NOMO-1 treated with dmso at 0.1 percent for 144 hours (cell line): ENCODE measurements around the gene MXRA7.
"Not testable (repeated sequence)": the region's sequence is repeated elsewhere in the genome, so short reads cannot be mapped to it uniquely, and the experiment has no call there.

Source experiments
- DNase-seq: peaks from one replicate; lab custom pipeline; 2025; ENCODE audit not compliant: unreplicated experiment; lab: John Stamatoyannopoulos, UW

Gene MXRA7

DNA sequence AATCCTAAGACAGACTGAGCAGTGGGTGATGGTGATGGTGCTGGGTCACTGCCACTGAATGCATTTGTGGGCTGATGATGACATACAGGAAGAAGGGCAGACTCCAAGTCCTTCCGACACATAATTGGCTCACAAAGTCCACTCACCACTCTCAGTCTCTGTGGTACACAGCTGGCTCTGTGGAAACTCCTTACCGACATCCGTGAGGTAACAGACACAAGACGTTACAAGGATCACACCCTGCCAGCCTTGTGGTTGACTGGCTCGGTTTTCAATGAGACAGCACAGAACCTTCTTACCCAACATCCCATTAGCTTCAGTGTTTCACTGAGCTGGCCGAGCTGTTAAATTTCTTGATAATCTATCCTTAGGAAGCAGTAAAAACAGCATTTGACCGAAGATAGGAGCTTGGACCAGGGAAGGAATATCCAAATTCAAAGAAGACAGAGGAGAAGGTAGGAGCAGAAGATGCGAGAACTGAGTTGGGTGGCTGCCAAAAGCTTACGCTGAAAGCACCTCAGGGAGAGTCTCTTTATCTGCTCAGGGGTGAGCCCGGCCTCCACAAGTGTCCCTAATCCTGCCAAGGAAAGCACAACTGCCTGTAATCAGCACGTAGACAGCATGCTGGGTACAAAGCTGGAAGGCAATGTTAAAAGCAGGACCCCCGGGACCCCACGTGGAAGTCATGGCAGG, 5.5 kb upstream of the MXRA7 start:
- DNase-seq: peak; percentile 96

DNA sequence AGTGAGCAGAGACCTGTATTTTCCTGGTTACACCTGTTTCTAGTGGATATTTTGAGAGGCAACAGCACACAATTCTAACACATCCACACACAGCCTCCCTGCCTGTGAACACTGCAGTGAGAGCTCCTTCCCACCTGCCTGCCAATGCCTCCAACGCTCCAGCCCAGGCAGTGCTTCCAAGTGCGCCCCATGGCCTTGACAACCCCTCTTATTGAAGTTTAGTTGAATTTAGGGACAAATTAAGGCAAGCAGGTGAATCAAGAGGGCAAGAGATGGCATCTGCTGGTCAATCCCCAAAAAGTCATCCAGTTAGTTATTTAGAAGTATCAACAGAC, 4.7 kb upstream of the MXRA7 start:
- no peak for DNase-seq

DNA sequence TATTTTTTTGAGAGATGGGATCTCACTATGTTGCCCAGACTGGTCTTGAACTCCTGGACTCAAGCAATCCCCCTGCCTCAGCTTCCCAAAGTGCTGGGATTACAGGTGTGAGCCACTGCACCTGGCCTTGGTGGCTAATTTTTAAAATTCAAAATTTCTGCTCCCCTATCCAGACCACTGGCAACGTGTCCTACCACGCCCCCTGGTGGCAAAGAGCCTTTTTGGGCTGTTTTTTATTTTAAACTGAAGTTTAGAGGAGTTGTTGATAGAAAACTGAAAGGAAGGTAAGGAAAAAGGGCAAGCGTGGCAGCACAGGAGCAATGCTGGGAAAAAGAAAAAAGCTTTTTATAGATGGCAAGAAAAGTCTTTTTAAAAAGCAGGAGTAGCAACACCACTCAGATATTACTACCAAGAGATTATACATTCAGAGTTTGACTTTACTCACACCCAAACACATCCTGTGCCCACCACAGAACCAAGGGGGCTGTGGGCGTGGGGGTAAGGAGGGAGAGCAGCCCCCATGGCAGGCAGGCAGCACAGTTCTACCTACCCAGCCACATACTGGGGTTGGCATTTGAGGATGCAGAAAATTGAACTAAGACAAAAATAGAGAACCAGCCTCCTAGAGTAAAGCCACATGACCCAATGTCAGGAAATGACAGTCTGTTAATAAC, 4.2 kb upstream of the MXRA7 start:
- no peak for DNase-seq

DNA sequence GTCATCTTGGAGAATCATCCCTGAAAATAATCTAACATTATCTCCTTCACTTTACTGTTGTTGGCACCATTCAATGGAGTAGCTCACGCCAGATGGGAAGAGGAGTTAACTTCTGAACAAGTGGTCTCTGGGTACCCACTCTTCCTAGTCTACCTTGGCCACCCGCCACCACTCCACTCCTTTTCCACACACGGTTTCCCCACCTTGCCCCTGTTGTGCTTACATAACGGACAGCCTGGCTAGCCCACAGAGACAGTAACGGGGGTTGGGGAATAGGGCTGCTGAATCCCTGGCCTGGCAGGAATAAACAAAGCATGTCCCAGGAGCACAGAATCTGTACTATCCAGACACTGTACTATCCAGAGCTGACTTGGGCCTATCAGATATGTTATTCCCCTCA, 3.6 kb upstream of the MXRA7 start:
- no peak for DNase-seq

DNA sequence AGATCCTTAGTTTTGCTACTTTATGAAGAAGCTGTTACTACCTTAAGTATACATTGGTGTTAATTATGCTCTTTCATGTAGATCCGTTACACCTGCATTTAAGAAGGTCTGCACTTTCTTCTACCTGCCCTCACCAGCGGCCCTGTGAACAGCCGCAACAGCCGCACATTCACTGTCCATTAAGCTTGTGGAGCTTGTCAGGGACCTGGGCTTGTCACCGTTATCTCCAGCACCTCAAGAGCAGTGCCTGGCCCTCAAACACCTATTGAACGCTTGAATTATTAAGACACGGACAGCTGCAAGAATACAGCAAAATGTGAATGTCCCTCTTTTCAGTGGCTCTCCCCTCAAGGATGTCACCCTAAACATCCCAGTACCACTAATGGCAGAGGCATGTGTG, 3.0 kb upstream of the MXRA7 start:
- no peak for DNase-seq

DNA sequence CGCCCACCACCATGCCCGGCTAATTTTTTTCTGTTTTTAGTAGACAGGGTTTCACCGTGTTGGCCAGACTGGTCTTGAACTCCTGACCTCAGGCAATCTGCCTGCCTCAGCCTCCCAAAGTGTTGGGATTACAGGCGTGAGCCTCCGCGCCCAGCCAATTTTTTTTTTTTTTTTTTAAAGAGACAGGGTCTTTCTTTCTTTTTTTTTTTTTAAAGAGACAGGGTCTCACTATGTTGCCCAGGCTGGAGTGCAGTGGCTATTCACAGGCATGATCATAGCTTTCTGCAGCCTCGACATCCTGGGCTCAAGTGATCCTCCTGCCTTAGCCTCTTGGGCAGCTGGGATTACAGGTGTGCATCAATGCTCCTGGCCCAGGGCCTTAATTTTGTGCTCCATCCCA, 1.6 kb upstream of the MXRA7 start:
- DNase-seq: not testable (repeated sequence)

DNA sequence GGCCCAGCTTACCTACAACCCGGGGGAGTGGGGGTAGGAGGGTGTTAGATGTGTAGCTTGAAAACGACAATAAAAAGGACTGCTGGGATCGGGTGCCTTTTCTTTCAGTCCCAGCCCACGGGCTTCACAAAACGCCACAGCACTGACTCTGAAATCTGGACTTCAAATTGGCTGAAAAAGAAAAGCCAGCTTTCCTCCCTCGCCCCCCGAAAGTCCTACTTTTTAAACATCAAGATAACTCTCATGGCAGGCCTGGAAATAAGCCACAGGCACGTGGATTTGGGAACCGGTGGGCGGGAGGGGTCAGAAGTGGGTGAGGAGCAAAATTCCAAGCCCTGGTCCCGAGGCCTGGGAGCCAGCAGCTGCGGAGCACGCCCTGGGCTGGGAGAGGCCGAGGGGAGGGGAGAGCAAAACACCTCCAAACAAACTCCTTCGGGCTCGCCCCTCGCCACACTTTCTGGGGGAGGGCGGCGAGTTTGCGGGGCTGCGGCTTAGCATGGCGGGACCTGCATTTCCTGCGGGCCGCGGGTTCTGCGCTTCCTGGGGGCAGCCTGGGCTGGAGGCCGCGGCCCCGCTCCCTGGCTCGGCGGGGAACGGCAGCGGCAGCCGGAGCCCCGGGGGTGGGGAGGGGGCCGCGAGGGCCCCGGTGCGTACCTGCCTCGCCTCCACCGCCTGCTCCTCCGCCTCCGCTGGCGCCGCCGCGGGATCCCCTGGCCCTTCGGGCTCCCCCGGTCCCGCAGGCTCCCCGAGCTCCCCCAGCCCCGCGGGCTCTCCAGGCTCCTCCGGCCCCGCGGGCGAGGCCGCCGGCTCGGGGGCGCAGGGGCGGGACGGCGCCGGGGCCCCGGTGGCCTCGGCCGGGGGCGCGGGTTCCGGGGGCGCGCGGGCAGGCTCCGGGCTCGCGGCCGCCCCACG, 558 bp downstream of the MXRA7 start:
- not testable (repeated sequence) for DNase-seq

DNA sequence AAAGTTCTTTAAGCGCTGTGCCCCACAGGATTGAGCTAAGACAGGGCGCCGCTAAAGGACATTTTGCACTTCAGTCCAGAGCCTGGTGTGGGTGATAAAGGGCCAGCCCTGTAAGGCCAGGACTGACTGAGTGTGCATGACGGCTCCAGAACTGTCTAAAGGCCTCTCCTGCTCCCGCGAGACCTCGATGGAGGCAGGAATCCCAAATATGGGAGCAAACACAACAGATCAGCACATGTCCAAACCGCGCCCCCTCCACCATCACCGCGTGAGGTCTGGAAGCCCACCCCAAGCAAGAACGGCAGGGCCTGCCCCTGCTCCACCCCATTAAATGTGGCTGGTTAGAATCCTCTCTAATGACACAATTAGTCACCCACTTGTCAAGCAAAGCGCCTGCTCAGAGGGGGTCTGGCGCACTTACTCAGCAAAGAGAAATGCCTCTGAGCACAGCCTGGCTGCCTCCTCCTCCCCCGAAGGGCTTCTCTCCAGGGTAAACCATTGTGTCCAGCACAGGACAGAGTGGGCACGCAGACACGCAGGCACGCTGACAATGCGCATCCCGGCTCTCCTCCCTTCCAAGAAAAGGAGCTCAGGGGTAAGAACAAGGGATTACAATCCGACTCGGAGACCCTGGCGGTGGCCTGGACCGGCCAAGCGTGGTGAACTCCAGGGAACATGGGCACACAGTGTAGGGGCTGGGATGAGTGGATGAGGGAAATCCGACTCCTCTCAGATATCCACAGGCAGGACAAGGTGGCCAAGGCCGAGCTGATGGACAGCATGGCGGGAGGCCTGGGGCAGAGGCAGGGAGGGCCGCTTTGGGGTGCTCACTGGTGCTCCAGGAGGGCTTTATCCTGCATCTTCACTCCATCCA, 1.5 kb downstream of the MXRA7 start:
- no peak for DNase-seq

DNA sequence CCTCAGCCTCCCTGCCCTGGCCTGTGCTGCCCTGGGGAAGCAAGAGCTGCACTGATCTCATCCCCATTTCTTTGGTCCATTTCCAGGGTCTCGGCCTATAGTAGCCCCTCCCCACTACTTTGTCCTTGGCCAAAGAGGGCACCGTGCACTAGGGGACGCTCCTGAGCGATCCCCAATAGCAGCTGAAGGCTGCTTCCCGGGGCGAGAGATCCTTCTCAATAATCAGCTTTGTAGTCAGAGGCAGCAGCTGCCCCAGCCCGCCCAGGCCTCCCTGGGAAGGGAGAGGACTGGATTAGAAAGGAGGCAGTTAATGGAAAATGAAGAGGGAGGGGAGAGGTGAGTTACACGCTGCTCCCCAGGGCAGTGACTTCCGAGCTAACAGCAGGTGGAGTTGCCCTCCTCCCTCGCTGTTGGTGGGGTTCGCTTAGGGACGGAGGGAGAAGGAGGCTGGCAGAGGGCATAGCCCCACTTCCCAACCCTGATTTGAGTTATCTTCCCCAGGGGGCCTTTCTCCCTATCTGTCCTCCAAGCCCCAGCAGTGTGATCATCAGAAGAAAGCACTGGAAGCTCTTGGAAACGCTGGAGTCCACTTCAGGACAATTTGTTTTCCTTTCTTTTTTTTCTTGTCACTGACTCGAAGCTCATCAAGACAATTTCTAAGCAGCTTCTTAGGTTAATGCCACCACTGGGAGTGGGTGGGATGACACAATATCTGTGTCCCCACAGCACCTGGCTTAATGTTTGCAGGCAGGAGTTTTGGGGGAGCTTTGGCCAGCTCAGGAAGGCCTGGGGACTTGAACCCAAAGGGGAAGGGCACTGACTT, 2.6 kb downstream of the MXRA7 start:
- no peak for DNase-seq

DNA sequence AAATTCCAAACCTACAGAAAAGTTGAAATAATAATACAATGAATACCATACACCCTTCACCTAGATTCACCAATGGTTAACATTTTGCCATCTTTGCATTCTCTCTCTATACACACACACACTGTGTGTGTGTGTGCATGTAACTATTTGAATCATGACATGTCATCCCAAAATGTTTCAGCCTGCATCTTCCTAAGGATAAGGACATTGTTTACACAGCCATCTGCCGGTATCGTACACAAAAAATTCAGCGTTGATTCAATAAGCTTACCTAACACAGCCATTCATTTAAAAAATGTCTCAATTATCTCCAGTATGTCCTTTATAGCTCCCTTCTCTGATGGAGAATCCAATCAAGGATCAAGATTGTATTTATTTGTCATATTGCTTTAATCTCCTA, 3.9 kb downstream of the MXRA7 start:
- no peak for DNase-seq

DNA sequence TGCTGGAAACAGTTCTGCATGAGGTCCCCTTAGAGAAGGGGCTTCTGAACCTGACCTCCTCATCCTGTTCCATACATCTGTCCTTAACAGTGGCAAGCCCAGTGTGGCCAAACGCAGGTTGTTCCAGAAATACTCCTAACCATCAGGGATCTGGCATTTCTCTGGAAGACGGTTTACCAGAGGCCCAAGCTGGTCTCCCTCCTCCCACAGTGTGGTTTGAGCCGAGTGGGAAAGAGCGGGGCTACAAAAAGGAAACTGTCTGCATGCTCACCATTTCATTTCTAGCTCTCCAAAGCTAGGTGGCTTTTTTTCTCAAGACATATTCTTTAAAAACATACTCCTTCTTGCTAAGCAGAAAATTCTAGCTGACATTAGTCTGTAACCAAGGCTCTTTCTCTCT, 6.0 kb downstream of the MXRA7 start:
- DNase-seq: no peak

DNA sequence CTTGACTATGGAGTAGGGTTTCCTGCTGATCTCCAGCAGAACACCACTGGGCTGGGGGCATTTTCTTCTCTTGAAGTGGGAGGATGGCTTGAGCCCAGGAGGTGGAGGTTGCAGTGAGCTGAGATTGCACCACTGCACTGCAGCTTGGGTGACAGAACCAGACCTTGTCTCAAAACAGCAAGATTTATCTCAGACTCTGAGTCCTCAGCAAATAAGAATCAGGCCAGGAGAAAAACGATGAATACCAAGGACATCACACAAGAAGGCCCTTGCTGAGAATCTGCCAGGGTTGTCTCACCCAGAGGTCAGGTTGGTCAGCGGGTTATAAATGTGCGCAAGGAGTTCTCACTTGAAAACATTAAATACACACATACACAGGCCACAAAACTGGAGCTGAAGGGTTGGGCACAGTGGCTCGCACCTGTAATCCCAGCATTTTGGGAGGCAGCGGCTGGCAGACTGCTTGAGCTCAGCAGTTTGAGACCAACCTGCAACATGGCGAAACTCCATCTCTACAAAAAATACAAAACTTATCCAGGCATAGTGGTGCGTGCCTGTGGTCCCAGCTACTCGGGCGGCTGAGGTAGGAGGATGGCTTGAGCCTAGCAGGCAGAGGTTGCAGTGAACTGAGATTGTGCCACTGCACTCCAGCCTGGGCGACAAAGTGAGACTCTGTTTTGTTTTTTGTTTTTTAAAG, 7.7 kb downstream of the MXRA7 start:
- no peak for DNase-seq

DNA sequence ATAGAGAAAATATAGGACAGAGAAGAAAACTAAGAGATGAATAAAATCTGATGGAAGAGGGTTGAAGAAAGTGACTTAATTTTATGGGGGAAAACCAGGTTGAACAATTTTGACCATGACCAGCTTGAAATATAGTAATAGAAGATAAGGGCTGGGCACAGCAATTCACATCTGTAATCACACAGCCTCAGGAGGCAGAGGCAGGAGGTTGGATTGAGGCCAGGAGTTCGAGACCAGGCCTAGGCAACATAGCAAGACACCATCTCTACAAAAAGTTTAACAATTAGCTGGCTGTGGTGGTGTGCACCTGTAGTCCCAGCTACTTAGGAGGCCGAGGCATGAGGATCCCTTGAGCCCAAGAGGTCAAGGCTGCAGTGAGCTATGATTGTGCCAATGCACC, 8.7 kb downstream of the MXRA7 start:
- no peak for DNase-seq

DNA sequence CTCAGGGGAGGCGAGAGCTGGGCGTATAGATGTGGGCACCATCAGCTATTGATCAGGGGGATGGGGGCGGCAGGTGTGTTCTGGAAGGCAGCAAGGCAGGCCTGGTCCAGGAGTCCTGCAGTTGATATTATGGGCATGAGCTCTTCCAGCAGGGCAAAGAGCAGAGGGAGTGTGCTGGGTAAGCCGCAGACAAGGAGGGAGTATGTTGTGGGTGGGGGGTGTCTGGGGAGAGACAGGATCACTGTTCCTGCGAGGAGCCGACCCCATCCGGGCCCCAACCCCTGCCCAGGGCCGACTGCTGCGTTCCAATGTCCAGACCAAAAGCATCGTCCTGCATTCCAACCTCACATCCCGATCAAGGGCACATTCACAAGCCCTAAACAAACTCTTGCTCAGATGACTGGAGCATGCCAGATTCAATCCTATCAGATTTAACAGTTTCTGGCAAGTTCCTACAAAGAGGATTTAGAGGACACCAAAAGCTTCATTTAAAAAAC, 9.2 kb downstream of the MXRA7 start:
- no peak for DNase-seq

DNA sequence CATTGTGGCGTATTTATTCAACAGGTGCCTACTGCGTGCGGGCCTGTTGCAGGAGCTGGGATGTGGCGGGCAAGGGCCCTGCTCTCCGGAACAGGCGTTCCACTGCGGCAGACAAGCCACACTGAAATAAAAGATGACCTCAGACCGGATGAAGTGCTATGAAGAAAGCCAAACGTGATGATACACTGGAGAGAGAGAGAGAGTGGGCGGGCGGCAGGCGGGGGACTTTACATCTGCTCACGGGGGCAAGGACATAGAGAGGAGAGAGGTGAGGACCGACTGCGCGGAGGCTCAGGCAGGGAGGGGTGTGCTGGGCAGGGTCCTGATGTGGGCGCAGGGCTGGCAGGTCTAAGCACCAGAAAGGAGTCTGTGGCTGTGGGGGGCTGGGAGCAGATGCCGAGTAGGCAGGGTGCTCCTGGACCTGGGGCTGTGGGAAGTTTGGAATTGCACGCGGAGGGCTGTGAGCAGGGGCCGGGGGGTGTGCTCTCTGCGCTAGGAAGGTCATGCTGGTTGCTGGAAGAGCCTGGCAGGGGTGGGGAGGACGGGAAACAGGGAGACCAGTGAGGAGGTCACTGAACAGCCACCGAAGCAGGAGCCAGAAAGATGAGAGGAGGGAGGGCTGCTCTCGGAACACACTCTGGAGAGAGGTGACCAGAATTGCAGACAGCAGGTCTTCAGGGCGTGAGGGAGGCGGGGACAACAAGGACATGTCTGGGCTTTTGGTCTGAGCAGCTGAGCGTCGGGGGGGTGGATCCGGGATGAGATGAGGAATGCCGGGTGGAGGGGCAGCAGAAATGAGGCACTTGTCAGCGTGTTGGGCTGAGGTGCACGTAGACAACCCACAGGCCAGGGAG, 9.9 kb downstream of the MXRA7 start:
- DNase-seq: no peak

DNA sequence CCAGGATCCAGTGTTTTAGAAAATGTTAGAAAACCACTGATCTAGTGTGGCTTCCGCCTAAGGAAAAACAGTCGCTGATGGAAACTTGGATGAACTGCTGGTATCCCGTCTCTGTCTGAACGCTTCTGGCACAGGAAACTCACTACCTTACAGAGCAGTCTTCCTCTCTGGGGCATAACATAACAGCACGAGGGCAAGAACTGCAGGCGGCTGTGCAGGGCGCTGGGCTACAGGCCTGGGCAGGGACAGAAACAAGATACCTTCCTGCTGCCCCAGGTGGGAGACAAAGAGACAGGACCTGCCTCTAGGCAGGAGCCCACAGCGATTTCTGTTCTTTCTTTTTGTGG, 10.5 kb downstream of the MXRA7 start:
- no peak for DNase-seq

DNA sequence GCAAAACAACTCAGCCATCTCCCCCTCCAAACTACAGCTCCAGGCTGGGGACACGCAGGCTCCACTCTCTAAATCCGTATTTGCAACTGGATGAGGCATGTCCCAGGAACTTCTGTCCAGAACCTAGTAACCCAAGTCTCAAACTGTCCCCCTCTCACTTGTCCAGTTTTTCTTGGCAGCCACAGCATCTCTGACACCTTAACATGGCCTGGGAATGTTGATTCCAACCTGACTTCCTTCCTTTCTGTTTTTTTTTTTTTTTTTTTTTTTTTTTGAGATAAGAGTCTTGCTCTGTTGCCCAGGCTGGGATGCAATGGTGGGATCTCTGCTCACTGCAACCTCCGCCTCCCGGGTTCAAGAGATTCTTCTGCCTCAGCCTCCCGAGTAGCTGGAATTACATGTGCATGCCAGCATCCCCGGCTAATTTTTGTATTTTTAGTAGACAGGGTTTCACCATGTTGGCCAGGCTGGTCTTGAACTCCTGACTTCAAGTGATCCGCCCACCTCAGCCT, 12.2 kb downstream of the MXRA7 start:
- DNase-seq: not testable (repeated sequence)

DNA sequence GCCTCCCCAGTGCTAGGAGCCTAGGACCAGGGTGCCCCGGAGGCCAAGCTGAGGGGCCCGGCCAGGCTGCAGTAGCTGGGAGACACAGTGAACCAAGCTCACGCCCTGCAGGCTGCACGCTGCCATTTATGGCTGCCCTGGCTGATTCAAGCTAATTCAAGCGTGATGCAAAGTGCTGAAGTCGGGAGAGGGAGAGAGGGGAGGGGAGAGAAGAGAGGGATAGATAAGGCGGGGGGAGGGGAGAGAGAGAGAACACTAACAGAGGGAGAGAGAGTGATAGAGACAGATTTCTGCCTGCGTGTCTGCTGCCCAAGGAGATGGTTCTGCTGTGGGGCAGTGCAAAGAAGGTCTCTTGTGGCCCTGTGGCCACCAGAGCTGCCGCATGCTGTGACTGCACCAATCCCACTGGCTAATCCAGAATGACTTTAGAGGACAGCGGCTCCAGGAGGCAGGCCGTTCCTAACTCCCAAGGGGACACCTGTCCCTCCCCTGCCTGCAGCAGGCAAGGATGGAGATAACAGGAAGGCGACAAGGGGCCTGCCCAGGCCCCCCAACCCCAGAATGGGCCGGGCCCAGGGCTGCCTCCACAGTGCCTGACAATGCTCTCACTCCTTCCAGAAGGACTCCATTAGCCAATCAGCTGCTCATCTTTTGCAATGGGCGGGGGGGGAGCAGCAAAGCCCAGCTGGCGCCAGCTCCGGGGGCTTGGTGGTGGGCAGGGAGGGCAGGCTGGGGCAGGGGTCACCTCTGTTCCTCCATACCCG, 12.9 kb downstream of the MXRA7 start:
- no peak for DNase-seq
